Aorta (tissue), 5 donors: ENCODE data around the gene SORBS2. TPM values are rescaled to one million over a fixed set of nuclear protein-coding genes. Genes with fewer than 3 reads are reported as not detected.
"Not testable (repeated sequence)": the region's sequence is repeated elsewhere in the genome, so short reads cannot be mapped to it uniquely, and the experiment has no call there.

Source experiments
- ATAC-seq: fragments of 200-7000 bp; cut with Tn5 transposase; one replicate; pipeline ENCODE4 v1.9.1; 2022; ENCODE audit warnings: moderate library complexity; ENCODE audit not compliant: low FRiP score
- DNase-seq, 2 donors: peaks; one replicate each; pipeline ENCODE4 v3.0.0-alpha.2; 2020
- H3K27ac ChIP-seq, 2 donors: one replicate each; pipeline ENCODE4 v1.5.1; 2013; ENCODE audit warnings: low read length in 2 of 2, mild to moderate bottlenecking in 2 of 2, moderate library complexity in 2 of 2, control low read depth in 1 of 2, inconsistent platforms in 1 of 2, low read depth in 1 of 2
- H3K27me3 ChIP-seq, 2 donors: one replicate each; pipeline ENCODE4 v1.6.1; 2013; ENCODE audit warnings: control low read depth in 1 of 2, low read length in 1 of 2, mild to moderate bottlenecking in 1 of 2, moderate library complexity in 1 of 2; ENCODE audit not compliant: insufficient read depth in 2 of 2, control insufficient read depth in 1 of 2
- H3K36me3 ChIP-seq, 2 donors: one replicate each; pipeline ENCODE4 v1.6.1; 2013; ENCODE audit warnings: control low read depth in 1 of 2, low read length in 1 of 2, mild to moderate bottlenecking in 1 of 2; ENCODE audit not compliant: insufficient read depth in 2 of 2, control insufficient read depth in 1 of 2
- H3K4me1 ChIP-seq, 2 donors: one replicate each; pipeline ENCODE4 v1.6.1; 2013; ENCODE audit warnings: low read length in 2 of 2, control low read depth in 1 of 2, mild to moderate bottlenecking in 1 of 2, moderate library complexity in 1 of 2; ENCODE audit not compliant: insufficient read depth in 2 of 2, control insufficient read depth in 1 of 2
- H3K4me3 ChIP-seq, 2 donors: one replicate each; pipeline ENCODE4 v1.5.1; 2013; ENCODE audit warnings: low read length in 2 of 2, control low read depth in 1 of 2, mild to moderate bottlenecking in 1 of 2
- H3K9me3 ChIP-seq: one replicate; pipeline ENCODE4 v1.6.1; 2013; ENCODE audit warnings: mild to moderate bottlenecking, low read length; ENCODE audit not compliant: control insufficient read depth
- WGBS, 2 donors: extraction: QIAGEN DNeasy Blood & Tissue Kit; methylation state at CpG; one replicate each; pipeline ENCODE4 v1.1.7; 2013; 5-methylcytosine and 5-hydroxymethylcytosine counted together
- intact Hi-C, 2 donors: fragments of 100-400 bp; cut with DNase I; formaldehyde crosslinking; loops; one replicate each; pipeline versions ENCODE4 v1.14.2 to v1.15.0; 2022
- polyA plus RNA-seq, 2 donors: library from polyadenylated mRNA; stranded (reverse); fragments of 200-250 nt; gene quantifications; one replicate each; pipeline ENCODE4 v1.2.3, GENCODE V29; 2013
- total RNA-seq, 2 donors: library from RNA; stranded (reverse); fragmentation: NEBNext Ultra II Directional; extraction: Animal tissue kit (Norgen Biotek cat#: 25700); gene quantifications; one replicate each; pipeline ENCODE4 v1.2.1, GENCODE V29; 2021
- donor health status: healthy with polysubstance abuse.
- donor health status: Bipolar disorder and iron deficiency.
- donor health status: DM: no; HTN: no; CAD: no.
- donor health status: DM: no; HTN: no; CAD: no.
- donor health status: DM: yes; HTN: yes; CAD: no.

SORBS2 gene
- total and polyA plus RNA-seq, 4 donors, result 111 to 696 (median 246) TPM

DNA sequence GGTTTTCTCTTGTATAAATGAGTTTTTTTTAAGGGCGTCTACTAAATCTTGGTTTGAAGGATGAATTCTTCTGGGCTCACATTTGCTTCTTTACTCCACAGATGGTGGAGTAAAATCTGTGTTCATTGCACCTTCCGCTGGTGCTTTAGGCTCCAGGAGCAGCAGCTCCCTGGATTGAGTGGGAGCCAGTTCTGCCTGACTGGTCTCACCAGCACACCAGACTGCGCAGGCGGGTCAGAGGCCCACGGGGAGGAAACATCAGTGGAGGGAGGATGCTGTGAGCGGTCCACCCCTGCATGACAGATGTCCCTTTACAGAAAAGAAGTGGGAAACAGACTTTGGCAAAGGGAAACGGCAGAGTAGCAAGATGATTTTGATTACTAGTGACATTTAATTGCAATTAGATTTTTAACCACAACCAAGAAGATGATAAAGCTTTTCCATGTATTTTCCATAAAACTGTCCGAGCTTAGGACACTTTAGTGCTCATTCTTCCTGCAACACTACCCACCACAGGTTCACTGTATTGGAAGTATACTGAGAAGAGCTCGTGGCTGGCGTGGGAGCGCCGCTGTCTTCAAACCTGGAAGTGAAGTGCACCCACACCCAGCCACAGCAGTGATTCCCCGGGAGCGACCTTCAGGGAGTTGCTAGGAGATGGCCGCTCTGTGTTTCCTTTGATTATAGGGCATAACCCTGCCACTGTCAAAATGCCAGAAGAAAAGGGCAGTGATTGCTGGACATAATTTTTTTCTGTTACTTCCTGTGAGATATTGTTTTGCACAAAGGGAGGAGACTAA lies 95.2 kb downstream of the SORBS2 start:
- H3K27me3 ChIP-seq, result no peaks in the 10 kb centered on the region
- H3K9me3 ChIP-seq, result no peaks in the 10 kb centered on the region
- no peaks in the 10 kb centered on the region for H3K4me1 ChIP-seq
- WGBS, 2 donors, result 93 to 95% methylated on average over 15 of the region's 15 CpGs
- no peak overlapping the region for H3K27ac ChIP-seq
- H3K36me3 ChIP-seq, result peaks cover 2 to 3% of the 10 kb centered on the region in 2 donors
- ATAC-seq (no peak), DNase-seq (no peak)
- H3K4me3 ChIP-seq, result no peak overlapping the region
- intact Hi-C loops, result no loop called here

DNA sequence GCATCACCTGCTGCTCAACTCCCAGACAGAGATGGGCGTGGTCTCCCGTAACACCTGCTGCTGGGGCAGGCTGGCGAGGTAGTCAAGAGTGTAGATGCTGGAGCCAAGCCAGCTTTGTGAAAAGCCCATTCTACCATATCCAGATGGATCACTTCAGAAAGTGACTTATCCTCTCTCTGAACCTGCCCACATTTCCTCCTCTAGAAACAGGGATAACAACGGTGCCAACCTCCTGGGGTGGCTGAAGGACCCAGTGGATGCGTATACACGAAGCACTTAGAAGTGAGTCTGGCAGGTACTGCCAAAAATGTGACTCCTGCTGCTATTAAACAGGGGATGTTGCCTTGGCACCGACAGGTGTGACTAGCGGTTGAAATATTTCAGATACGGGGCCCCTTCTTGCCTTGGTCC lies 95.8 kb downstream of the SORBS2 start:
- H3K36me3 ChIP-seq, result peaks cover 2 to 3% of the 10 kb centered on the region in 2 donors
- intact Hi-C loops, result no loop called here
- H3K4me1 ChIP-seq, result no peaks in the 10 kb centered on the region
- no peak for DNase-seq
- no peaks in the 10 kb centered on the region for H3K9me3 ChIP-seq
- WGBS, 2 donors, result 68 to 73% methylated on average over 9 of the region's 9 CpGs
- H3K27ac ChIP-seq, result no peak overlapping the region
- no peak for ATAC-seq
- no peak overlapping the region for H3K4me3 ChIP-seq
- H3K27me3 ChIP-seq, result no peaks in the 10 kb centered on the region

- ATAC-seq, DNase-seq, intact Hi-C loops, H3K27me3 ChIP-seq, H3K9me3 ChIP-seq, H3K4me1 ChIP-seq, H3K4me3 ChIP-seq, H3K36me3 ChIP-seq, H3K27ac ChIP-seq: not testable (repeated sequence)
- WGBS, 2 donors, result 96 to 97% methylated on average over 5 of the region's 5 CpGs
Observed at GRCh38 chr4:185714524-185714923, 97.5 kb downstream of the SORBS2 start.

DNA sequence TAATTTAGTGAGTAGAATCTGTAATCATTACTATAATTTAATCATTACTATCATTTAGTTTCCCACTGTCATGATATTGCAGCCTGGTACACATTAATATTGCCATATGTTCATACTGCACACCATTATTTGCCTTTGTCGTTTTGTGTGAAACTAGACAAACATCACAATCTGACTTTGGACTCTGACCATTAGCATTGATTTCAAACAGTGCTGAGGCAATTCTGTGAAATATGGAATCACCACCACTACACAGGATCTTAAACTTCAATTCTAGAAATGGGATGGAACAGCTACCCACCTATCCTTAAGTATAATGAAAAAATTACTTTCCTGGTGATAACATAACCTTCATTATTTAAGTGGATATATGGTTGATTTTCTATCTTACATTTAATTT lies 98.3 kb downstream of the SORBS2 start:
- Histone ChIP-seq H3K4me1 (peaks cover 0 to 2% of the 10 kb centered on the region in 2 donors), H3K27me3 (no peaks in the 10 kb centered on the region), H3K4me3 (no peak overlapping the region), H3K9me3 (no peaks in the 10 kb centered on the region), H3K36me3 (peaks cover 3% of the 10 kb centered on the region in 2 donors), H3K27ac (no peak overlapping the region)
- intact Hi-C loops, result no loop called here
- 93 to 94% methylated on average over 1 of the region's 1 CpG for WGBS, 2 donors
- ATAC-seq (no peak), DNase-seq (no peak)

- DNase-seq, result no peak
- ATAC-seq, result no peak
- Histone ChIP-seq H3K9me3 (no peaks in the 10 kb centered on the region), H3K27me3 (no peaks in the 10 kb centered on the region), H3K4me3 (no peak overlapping the region), H3K4me1 (peaks cover 0 to 2% of the 10 kb centered on the region in 2 donors), H3K27ac (no peak overlapping the region), H3K36me3 (peaks cover 3% of the 10 kb centered on the region in 2 donors)
- 67 to 81% methylated on average over 5 of the region's 5 CpGs for WGBS, 2 donors
- intact Hi-C loops, result no loop called here
Observed at GRCh38 chr4:185713272-185713671, 98.7 kb downstream of the SORBS2 start.

DNA sequence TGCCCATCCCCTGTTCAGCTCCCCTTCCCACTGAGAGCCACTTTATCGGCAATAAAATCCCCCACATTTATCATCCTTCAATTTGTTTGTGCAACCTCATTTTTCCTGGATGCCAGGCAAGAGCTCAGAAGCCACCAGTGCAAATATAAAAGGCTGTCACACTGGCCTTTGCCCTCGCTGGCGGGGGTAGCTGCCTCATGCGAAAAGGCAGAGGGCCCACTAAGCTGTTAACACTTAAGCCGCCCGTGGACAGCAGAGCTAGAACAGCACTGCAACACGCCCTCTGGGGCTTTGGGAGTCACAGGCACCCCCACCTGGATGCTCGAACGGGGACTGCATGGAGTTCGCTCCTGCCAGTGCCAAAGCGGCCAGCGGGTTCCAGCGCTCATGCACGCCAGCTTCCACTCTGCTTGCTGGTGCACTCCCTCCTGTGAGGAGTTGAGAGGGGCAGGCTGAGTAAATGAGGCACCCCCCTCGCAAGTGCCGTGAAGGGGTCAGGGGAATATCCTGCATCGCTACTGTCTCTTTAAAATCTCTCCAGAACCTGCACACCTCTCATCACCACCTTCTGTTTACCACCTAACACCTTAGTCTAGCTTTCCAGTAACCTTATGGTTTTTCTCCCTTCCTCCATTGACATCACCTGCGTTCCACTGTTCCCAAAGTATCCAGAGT lies 99.5 kb downstream of the SORBS2 start:
- ATAC-seq (no peak), DNase-seq (no peak)
- Histone ChIP-seq H3K27ac (no peak overlapping the region), H3K36me3 (peaks cover 2 to 3% of the 10 kb centered on the region in 2 donors), H3K27me3 (no peaks in the 10 kb centered on the region), H3K4me1 (peaks cover 2 to 4% of the 10 kb centered on the region in 2 donors), H3K9me3 (no peaks in the 10 kb centered on the region), H3K4me3 (no peak overlapping the region)
- intact Hi-C loops, result no loop called here
- WGBS, 2 donors, result 79 to 83% methylated on average over 18 of the region's 18 CpGs

DNA sequence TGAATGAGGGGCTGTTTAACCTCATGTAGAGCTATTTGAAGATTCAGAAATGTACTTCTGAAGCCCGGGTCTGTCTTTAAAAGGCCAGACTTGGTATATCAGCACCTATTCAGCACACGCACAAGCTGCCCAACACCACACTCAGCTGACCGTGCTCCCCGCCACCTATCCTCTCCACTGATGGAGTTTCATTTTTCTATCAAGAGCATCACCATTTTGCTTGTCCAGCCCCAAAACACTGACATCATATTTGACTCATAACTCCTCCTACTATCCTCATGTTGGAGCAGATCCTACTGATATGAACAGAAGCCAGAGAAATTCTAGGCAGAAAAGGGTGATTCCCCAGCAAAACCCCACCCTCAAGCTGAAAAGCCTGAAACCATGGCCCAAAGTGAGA lies 100.3 kb downstream of the SORBS2 start:
- Histone ChIP-seq H3K9me3 (no peaks in the 10 kb centered on the region), H3K27me3 (no peaks in the 10 kb centered on the region), H3K4me3 (no peak overlapping the region), H3K27ac (no peak overlapping the region), H3K4me1 (peaks cover 2 to 4% of the 10 kb centered on the region in 2 donors), H3K36me3 (peaks cover 1 to 3% of the 10 kb centered on the region in 2 donors)
- intact Hi-C loops, result no loop called here
- no peak for DNase-seq
- WGBS, 2 donors, result 71 to 73% methylated on average over 4 of the region's 4 CpGs
- ATAC-seq, result no peak

DNA sequence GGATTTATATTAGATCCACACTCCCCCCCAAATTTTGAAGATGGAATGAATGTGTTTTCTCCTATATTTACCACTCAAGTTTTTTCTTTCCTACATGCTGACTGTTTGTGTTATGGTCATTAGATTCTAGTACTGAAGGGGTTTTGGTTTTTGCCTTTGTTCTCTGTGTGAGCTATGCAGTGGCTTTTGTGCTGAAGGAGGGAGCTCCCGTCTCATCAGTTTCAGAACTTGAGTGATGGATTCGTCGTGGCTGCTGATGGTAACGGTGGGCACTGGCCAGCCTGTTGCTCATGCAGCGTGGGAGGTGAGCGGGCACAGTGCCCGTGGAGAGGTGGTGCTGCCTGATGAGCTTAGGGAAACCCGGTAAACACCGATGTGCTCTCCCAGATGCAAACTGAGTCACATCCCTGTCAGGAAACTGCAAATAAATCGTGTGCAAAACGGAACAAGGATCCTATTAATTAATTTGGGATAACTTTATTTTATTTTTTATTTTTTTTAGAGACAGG lies 101.5 kb downstream of the SORBS2 start:
- H3K4me1 ChIP-seq, result peaks cover 2 to 4% of the 10 kb centered on the region in 2 donors
- H3K27me3 ChIP-seq, result no peaks in the 10 kb centered on the region
- intact Hi-C loops, result no loop called here
- DNase-seq, result peak in 1 of 2 donors; percentile 85
- no peak overlapping the region for H3K27ac ChIP-seq
- H3K9me3 ChIP-seq, result no peaks in the 10 kb centered on the region
- WGBS, 2 donors, result 59 to 72% methylated on average over 11 of the region's 11 CpGs
- H3K36me3 ChIP-seq, result peaks cover 1 to 3% of the 10 kb centered on the region in 2 donors
- H3K4me3 ChIP-seq, result no peak overlapping the region
- no peak for ATAC-seq
